ENCODE measurements around the gene DHDH. TPM values are rescaled to one million over a fixed set of nuclear protein-coding genes. Genes with fewer than 3 reads are reported as not detected.
A peak's percentile ranks its signal among the peaks of the same experiment; 100 is the strongest.

DHDH gene
- total RNA-seq, 1 donor from 2014 or later: 1.0 TPM

GRCh38 chr19:48962849-48963165, 29.3 kb downstream of the DHDH start:
- TF ChIP-seq, protein P1, sequence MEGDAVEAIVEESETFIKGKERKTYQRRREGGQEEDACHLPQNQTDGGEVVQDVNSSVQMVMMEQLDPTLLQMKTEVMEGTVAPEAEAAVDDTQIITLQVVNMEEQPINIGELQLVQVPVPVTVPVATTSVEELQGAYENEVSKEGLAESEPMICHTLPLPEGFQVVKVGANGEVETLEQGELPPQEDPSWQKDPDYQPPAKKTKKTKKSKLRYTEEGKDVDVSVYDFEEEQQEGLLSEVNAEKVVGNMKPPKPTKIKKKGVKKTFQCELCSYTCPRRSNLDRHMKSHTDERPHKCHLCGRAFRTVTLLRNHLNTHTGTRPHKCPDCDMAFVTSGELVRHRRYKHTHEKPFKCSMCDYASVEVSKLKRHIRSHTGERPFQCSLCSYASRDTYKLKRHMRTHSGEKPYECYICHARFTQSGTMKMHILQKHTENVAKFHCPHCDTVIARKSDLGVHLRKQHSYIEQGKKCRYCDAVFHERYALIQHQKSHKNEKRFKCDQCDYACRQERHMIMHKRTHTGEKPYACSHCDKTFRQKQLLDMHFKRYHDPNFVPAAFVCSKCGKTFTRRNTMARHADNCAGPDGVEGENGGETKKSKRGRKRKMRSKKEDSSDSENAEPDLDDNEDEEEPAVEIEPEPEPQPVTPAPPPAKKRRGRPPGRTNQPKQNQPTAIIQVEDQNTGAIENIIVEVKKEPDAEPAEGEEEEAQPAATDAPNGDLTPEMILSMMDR (IDR thresholded peaks at IDR 0.05; ENCODE audit: insufficient read depth, low read length, poor library complexity, severe bottlenecking): no peak
- H3K27me3 ChIP-seq (ENCODE audit: control insufficient read depth, insufficient read depth, low read length): no peaks in the 10 kb centered on the region
- H3K36me3 ChIP-seq (ENCODE audit: control insufficient read depth, insufficient read depth, low read length): peaks cover 1% of the 10 kb centered on the region
- no peak overlapping the region for H3K4me3 ChIP-seq (ENCODE audit: low read depth, low read length)
- DNase-seq (ENCODE audit: low read depth): no peak

DNA sequence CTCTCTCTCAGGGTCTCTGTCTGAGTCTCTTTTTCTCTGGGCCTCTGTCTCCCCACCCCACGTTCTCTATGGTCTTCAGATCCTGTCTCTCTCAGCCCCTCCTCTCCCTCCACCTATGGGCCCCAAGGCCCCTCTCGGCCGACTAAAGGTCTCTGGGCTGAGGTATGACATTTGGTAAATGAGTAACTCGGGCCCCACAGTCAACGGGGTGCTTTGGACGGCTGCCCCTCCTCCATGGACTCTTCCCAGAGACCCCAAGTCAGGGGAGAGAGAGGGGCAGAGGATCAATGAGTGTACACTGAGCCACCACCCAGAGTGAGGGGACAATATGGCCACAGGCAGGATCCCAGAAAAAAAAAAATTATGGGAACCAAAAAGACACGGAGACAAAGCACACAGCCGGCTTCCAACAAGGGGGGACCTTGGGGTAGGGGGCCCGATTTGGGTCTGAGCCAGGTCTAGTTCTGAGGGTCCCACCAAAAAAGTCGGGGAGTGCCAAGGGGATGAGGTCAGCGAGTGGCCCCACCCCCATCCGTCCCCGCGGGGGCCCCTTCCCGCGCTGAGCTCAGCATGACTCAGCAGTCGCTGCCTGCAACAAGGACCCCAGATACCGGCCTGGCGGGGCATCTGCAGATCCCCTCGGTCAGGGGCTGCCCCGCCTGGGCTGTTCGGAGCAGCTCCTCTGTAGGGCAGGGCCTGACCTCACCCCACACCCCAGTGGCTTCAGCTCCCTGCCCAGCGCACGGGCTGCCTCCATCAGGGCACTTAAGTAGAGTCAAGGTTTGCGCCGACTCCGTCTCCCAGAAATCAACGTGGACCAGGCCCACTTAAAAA, 30.1 kb downstream of the DHDH start:
- no peak for DNase-seq (ENCODE audit: low read depth)
- Histone ChIP-seq H3K36me3 (ENCODE audit: control insufficient read depth, insufficient read depth, low read length) (no peaks in the 10 kb centered on the region), H3K4me3 (ENCODE audit: low read depth, low read length) (no peak overlapping the region), H3K27me3 (ENCODE audit: control insufficient read depth, insufficient read depth, low read length) (no peaks in the 10 kb centered on the region)
- TF ChIP-seq, protein P1 (IDR thresholded peaks at IDR 0.05; ENCODE audit: insufficient read depth, low read length, poor library complexity, severe bottlenecking): no peak

DNA sequence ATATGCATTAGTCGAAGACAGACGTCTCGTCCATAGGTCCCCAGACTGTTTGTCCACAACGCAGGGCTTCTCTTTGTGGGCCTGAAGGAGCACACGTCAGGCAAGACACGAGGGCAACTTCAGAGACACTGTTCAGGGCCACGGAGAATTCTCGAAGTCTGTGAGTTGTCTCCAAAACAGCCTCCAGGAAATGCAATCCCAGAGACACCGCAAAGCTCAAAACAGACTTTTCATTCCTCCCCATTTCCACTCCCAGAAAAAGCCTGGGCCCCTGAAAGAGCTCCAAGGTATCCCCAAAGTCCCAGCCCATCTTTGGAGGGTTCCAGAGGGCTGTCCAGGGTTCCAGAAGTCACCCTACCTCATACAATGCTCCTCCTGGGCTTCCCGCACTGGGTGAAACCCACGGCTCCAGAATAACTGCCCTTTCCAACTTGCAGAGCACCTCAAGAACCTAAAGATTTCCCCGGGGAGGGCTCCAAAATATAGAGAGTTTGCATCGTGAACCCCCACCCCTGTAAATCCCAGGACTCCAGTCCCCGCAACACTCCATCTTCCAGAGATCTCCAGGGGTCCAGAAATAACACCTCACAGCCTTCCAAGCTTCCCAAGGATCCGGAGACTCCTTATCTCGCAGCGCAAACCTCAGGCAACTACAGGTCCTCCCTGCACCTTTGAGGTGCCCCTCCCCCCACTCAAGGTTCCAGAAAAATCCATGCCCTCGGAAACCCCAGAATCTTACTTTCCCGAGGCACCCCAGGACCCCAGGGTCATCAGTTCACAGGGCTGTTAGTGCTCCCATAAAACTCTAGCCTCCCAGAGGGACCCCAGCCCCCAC, 30.9 kb downstream of the DHDH start:
- DNase-seq (ENCODE audit: low read depth): no peak
- Histone ChIP-seq H3K27me3 (ENCODE audit: control insufficient read depth, insufficient read depth, low read length) (no peaks in the 10 kb centered on the region), H3K4me3 (ENCODE audit: low read depth, low read length) (no peak overlapping the region), H3K36me3 (ENCODE audit: control insufficient read depth, insufficient read depth, low read length) (no peaks in the 10 kb centered on the region)
- TF ChIP-seq, protein P1 (IDR thresholded peaks at IDR 0.05; ENCODE audit: insufficient read depth, low read length, poor library complexity, severe bottlenecking): no peak

- TF ChIP-seq, protein P1 (IDR thresholded peaks at IDR 0.05; ENCODE audit: insufficient read depth, low read length, poor library complexity, severe bottlenecking): no peak
- Histone ChIP-seq H3K27me3 (ENCODE audit: control insufficient read depth, insufficient read depth, low read length) (no peaks in the 10 kb centered on the region), H3K4me3 (ENCODE audit: low read depth, low read length) (peak within 1 kb of the TSS; percentile 57), H3K36me3 (ENCODE audit: control insufficient read depth, insufficient read depth, low read length) (no peaks in the 10 kb centered on the region)
- peak; percentile 70 for DNase-seq (ENCODE audit: low read depth)
Measured at GRCh38 chr19:48965040-48965805, 31.7 kb downstream of the DHDH start, which contains the start of gene FTL. Gene FTL (plus strand): TSS chr19:48965309. CDS start chr19:48965508, 199 bp downstream.

- peak overlapping the region; percentile 57 for H3K4me3 ChIP-seq (ENCODE audit: low read depth, low read length)
- no peaks in the 10 kb centered on the region for H3K27me3 ChIP-seq (ENCODE audit: control insufficient read depth, insufficient read depth, low read length)
- DNase-seq (ENCODE audit: low read depth): no peak
- TF ChIP-seq, protein P1 (IDR thresholded peaks at IDR 0.05; ENCODE audit: insufficient read depth, low read length, poor library complexity, severe bottlenecking): no peak
- H3K36me3 ChIP-seq (ENCODE audit: control insufficient read depth, insufficient read depth, low read length): no peaks in the 10 kb centered on the region
Measured at GRCh38 chr19:48965806-48966540, 32.5 kb downstream of the DHDH start.

Data from kidney epithelial cell (primary cell).